Gastroesophageal sphincter (tissue), 4 donors: ENCODE measurements around the gene PLEKHM2. TPM values are rescaled to one million over a fixed set of nuclear protein-coding genes. Genes with fewer than 3 reads are reported as not detected.

Experiments
- ATAC-seq: fragments of 150-250 bp; one replicate; pipeline ENCODE4 v1.9.1; 2016; ENCODE audit warnings: mild to moderate bottlenecking, moderate library complexity
- H3K27ac ChIP-seq, 4 donors: fragments of 200-600 bp; sonication (generic) in 3 of 4; 1 replicate in 3 of 4; 2 replicates in 1 of 4; pipeline ENCODE4 v1.5.1; 2016 to 2019
- H3K27me3 ChIP-seq: fragments of 200-600 bp; sonication (generic); one replicate; pipeline ENCODE4 v1.5.1; 2019
- H3K36me3 ChIP-seq, 2 donors: fragments of 200-600 bp; sonication (generic); one replicate each; pipeline ENCODE4 v1.5.1; 2019; ENCODE audit warnings: control low read depth in 1 of 2
- H3K4me1 ChIP-seq, 3 donors: fragments of 200-600 bp; sonication (generic); 1 replicate in 2 of 3; 2 replicates in 1 of 3; pipeline ENCODE4 v1.5.1; 2016 to 2019; ENCODE audit warnings: control low read depth in 2 of 3
- H3K4me3 ChIP-seq, 2 donors: fragments of 200-600 bp; sonication (generic); one replicate each; pipeline ENCODE4 v1.5.1; 2019; ENCODE audit warnings: mild to moderate bottlenecking in 1 of 2, moderate library complexity in 1 of 2
- H3K9me3 ChIP-seq, 3 donors: fragments of 200-600 bp; sonication (generic); one replicate each; pipeline ENCODE4 v1.5.1; 2017 to 2019; ENCODE audit warnings: control low read depth in 2 of 3
- CTCF ChIP-seq, 4 experiments: fragments of 200-600 bp in 2 of 4; fragments of 450-650 bp in 2 of 4; sonication (generic) in 1 of 4; IDR thresholded peaks; one replicate each; pipeline ENCODE4 v1.5.1; 2017 to 2019; ENCODE audit warnings: antibody characterized with exemption in 4 of 4, mild to moderate bottlenecking in 2 of 4, moderate library complexity in 2 of 4
- EP300 ChIP-seq: sonication (generic); formaldehyde crosslinking; IDR thresholded peaks from one replicate; pipeline ENCODE4 v1.6.1; 2017; ENCODE audit warnings: antibody characterized with exemption, mild to moderate bottlenecking
- POLR2A ChIP-seq, 2 donors: fragments of 450-650 bp; IDR thresholded peaks; one replicate each; pipeline ENCODE4 v1.6.1; 2017; ENCODE audit warnings: antibody characterized with exemption in 2 of 2, mild to moderate bottlenecking in 2 of 2, moderate library complexity in 1 of 2
- POLR2AphosphoS5 ChIP-seq: sonication (generic); formaldehyde crosslinking; IDR thresholded peaks from one replicate; pipeline ENCODE4 v1.6.1; 2017; ENCODE audit warnings: antibody characterized with exemption
- WGBS, 2 donors: methylation state at CpG; one replicate each; pipeline ENCODE4 v1.1.5; 2018; ENCODE audit warnings: low coverage in 1 of 2; 5-methylcytosine and 5-hydroxymethylcytosine counted together
- total RNA-seq, 4 donors: library from RNA; depleted of rRNA; stranded (reverse); fragments of >200 nt; gene quantifications; one replicate each; pipeline ENCODE4 v1.1.0, GENCODE V29; 2016

Gene PLEKHM2
- total RNA-seq, 4 donors from 2014 or later = 32.1 to 65.2 (median 41.8) TPM

- TF ChIP-seq CTCF (IDR thresholded peaks at IDR 0.05) = no peak
- TF ChIP-seq POLR2AphosphoS5 = no peak
- no peak for TF ChIP-seq EP300
- no peak for TF ChIP-seq POLR2A (IDR thresholded peaks at IDR 0.05)
- H3K4me1 ChIP-seq = peaks cover 0 to 28% (median 9%) of the 10 kb centered on the region in 3 donors
- peaks cover 0 to 18% of the 10 kb centered on the region in 2 donors for H3K36me3 ChIP-seq
- H3K27me3 ChIP-seq = no peaks in the 10 kb centered on the region
- ATAC-seq = no peak
- H3K27ac ChIP-seq = peak overlapping the region in 1 of 4 donors; percentile 32
- 0 to 45% methylated on average over 1 to 2 of the region's 15 CpGs for WGBS, 2 donors
- no peak overlapping the region for H3K4me3 ChIP-seq
- no peaks in the 10 kb centered on the region for H3K9me3 ChIP-seq
Measured at GRCh38 chr1:15738416-15739113, 54.4 kb downstream of the PLEKHM2 start.

- no peak for TF ChIP-seq EP300
- TF ChIP-seq POLR2A (IDR thresholded peaks at IDR 0.05) = no peak
- H3K27ac ChIP-seq = peak overlapping the region in 1 of 4 donors; percentile 6
- peaks cover 0 to 28% (median 9%) of the 10 kb centered on the region in 3 donors for H3K4me1 ChIP-seq
- no peaks in the 10 kb centered on the region for H3K9me3 ChIP-seq
- H3K27me3 ChIP-seq = no peaks in the 10 kb centered on the region
- H3K4me3 ChIP-seq = no peak overlapping the region
- no CpG with 5 or more reads among the region's 16 CpGs for WGBS, 2 donors
- H3K36me3 ChIP-seq = peaks cover 0 to 11% of the 10 kb centered on the region in 2 donors
- no peak for ATAC-seq
Measured at GRCh38 chr1:15739259-15739658, 55.1 kb downstream of the PLEKHM2 start.

- Histone ChIP-seq H3K36me3 (peaks cover 0 to 6% of the 10 kb centered on the region in 2 donors), H3K4me1 (peaks cover 0 to 28% (median 9%) of the 10 kb centered on the region in 3 donors), H3K9me3 (no peaks in the 10 kb centered on the region), H3K27me3 (no peaks in the 10 kb centered on the region), H3K27ac (no peak overlapping the region), H3K4me3 (no peak overlapping the region)
- WGBS, 2 donors = 86 to 89% methylated on average over 1 to 5 of the region's 7 CpGs
- no peak for ATAC-seq
- TF ChIP-seq POLR2A (IDR thresholded peaks at IDR 0.05) (no peak), CTCF (IDR thresholded peaks at IDR 0.05) (no peak), POLR2AphosphoS5 (no peak), EP300 (no peak)
Measured at GRCh38 chr1:15739745-15740144, 55.6 kb downstream of the PLEKHM2 start.

GRCh38 chr1:15740924-15741850, 57.1 kb downstream of the PLEKHM2 start:
- 4 to 50% methylated on average over 2 to 4 of the region's 27 CpGs for WGBS, 2 donors
- peak; percentile 88 for ATAC-seq
- Histone ChIP-seq H3K4me3 (no peak overlapping the region), H3K36me3 (no peaks in the 10 kb centered on the region), H3K4me1 (peaks cover 0 to 15% (median 5%) of the 10 kb centered on the region in 3 donors), H3K27ac (no peak overlapping the region), H3K27me3 (no peaks in the 10 kb centered on the region), H3K9me3 (no peaks in the 10 kb centered on the region)
- TF ChIP-seq EP300 (no peak), CTCF (IDR thresholded peaks at IDR 0.05) (peak in 3 of 4 experiments; percentile 79 to 88 (median 85)), POLR2A (IDR thresholded peaks at IDR 0.05) (no peak)

GRCh38 chr1:15742339-15742801, 58.2 kb downstream of the PLEKHM2 start, which contains the start of gene TMEM82:
Gene TMEM82, plus strand, starts transcription at chr1:15742499. Its CDS starts 61 bp downstream, at chr1:15742560.
- H3K4me1 ChIP-seq = peaks cover 0 to 6% (median 0%) of the 10 kb centered on the region in 3 donors
- WGBS, 2 donors = 11 to 18% methylated on average over 4 to 12 of the region's 14 CpGs

More at GRCh38 chr1:15742339-15742801, 58.2 kb downstream of the PLEKHM2 start, which contains the start of gene TMEM82:
- Histone ChIP-seq H3K4me3 (no peak within 1 kb of the TSS), H3K36me3 (no peaks in the 10 kb centered on the region), H3K27ac (no peak within 1 kb of the TSS), H3K27me3 (no peaks in the 10 kb centered on the region), H3K9me3 (no peaks in the 10 kb centered on the region)
- no peak for ATAC-seq
- TF ChIP-seq POLR2A (IDR thresholded peaks at IDR 0.05) = no peak
- no peak for TF ChIP-seq POLR2AphosphoS5
- TF ChIP-seq CTCF (IDR thresholded peaks at IDR 0.05) = no peak
- no peak for TF ChIP-seq EP300
